Measurements from ENCODE around the gene GULP1. TPM values are rescaled to one million over a fixed set of nuclear protein-coding genes. Genes with fewer than 3 reads are reported as not detected.

Gene GULP1
- total and polyA plus RNA-seq, 10 donors, result 0.83 to 16.6 (median 6.6) TPM

GRCh38 chr2:188610050-188610444 lies 318.4 kb downstream of the GULP1 start:
- H3K4me3 ChIP-seq, result no peak overlapping the region
- H3K27me3 ChIP-seq (replicated peaks in 1 of 7), result no peaks in the 10 kb centered on the region
- no peak for DNase-seq
- intact Hi-C loops (cut with DNase I; ENCODE audit: low total_unique reads), result no loop called here
- H3K4me1 ChIP-seq, result no peaks in the 10 kb centered on the region
- peaks cover 0 to 21% (median 0%) of the 10 kb centered on the region in 8 donors for H3K9me3 ChIP-seq
- H3K36me3 ChIP-seq, result no peaks in the 10 kb centered on the region
- TF ChIP-seq, protein P1, sequence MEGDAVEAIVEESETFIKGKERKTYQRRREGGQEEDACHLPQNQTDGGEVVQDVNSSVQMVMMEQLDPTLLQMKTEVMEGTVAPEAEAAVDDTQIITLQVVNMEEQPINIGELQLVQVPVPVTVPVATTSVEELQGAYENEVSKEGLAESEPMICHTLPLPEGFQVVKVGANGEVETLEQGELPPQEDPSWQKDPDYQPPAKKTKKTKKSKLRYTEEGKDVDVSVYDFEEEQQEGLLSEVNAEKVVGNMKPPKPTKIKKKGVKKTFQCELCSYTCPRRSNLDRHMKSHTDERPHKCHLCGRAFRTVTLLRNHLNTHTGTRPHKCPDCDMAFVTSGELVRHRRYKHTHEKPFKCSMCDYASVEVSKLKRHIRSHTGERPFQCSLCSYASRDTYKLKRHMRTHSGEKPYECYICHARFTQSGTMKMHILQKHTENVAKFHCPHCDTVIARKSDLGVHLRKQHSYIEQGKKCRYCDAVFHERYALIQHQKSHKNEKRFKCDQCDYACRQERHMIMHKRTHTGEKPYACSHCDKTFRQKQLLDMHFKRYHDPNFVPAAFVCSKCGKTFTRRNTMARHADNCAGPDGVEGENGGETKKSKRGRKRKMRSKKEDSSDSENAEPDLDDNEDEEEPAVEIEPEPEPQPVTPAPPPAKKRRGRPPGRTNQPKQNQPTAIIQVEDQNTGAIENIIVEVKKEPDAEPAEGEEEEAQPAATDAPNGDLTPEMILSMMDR (IDR thresholded peaks at IDR 0.05 in 8 of 11, conservative IDR thresholded peaks at IDR 0.05 in 3 of 11), result no peak
- no peak for TF ChIP-seq POLR2AphosphoS5 (IDR thresholded peaks at IDR 0.05)
- TF ChIP-seq POLR2A (IDR thresholded peaks at IDR 0.05), result no peak
- WGBS, 5 donors, result 71 to 89% (median 83%) methylated on average over 2 of the region's 2 CpGs
- H3K27ac ChIP-seq, result no peak overlapping the region

DNA sequence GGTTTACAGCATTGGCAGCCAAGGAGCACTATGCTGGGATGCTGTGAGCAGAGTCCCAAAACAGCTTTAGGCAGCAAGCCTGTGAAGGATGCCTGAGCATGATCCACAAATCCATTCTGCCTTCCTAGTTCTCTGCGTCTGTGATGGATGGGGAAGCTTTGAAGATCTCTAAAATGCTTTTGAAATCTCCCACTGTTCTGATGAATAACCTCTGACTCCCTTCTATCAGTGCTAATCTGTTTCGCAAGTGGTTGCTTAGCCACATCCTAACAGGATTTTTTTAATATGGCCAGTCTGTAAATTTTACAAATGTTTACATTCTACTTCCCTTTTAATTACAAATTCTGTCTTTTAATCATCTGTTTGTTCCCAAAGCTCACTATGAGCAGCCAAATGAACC lies 319.2 kb downstream of the GULP1 start:
- Histone ChIP-seq H3K9me3 (peaks cover 0 to 17% (median 0%) of the 10 kb centered on the region in 8 donors), H3K27me3 (replicated peaks in 1 of 7) (no peaks in the 10 kb centered on the region), H3K36me3 (no peaks in the 10 kb centered on the region), H3K4me1 (no peaks in the 10 kb centered on the region), H3K27ac (no peak overlapping the region), H3K4me3 (no peak overlapping the region)
- intact Hi-C loops (cut with DNase I; ENCODE audit: low total_unique reads), result no loop called here
- DNase-seq, result no peak
- 54 to 73% (median 64%) methylated on average over 2 of the region's 2 CpGs for WGBS, 5 donors
- no peak for TF ChIP-seq POLR2AphosphoS5 (IDR thresholded peaks at IDR 0.05)

DNA sequence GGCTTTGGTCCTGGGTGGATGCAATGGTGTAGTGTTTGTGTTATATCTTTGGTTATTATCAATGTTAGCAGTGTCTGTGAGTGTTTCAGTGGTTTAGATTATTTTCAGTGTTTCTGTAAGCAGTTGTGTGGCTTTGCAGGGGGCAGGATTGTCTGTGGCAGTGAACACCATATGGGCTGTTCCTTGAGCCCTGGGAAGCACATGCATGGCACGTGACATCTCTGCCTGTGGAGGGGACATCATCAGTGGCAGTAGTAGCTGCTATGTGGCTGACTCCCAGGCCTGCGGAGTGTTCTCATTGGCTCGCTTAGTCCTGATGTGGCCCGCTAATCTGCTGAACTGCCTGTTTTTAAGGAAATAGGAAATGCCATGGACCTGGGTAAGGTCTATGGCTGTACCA lies 327.5 kb downstream of the GULP1 start:
- no peaks in the 10 kb centered on the region for H3K9me3 ChIP-seq
- H3K4me1 ChIP-seq, result no peaks in the 10 kb centered on the region
- WGBS, 5 donors, result 88 to 92% (median 89%) methylated on average over 3 to 4 of the region's 4 CpGs
- TF ChIP-seq, protein P1 (IDR thresholded peaks at IDR 0.05 in 8 of 11, conservative IDR thresholded peaks at IDR 0.05 in 3 of 11), result no peak
- no peak for TF ChIP-seq POLR2A (IDR thresholded peaks at IDR 0.05)
- no peak for TF ChIP-seq POLR2AphosphoS5 (IDR thresholded peaks at IDR 0.05)
- H3K27me3 ChIP-seq (replicated peaks in 1 of 7), result no peaks in the 10 kb centered on the region
- no peak overlapping the region for H3K4me3 ChIP-seq
- intact Hi-C loops (cut with DNase I; ENCODE audit: low total_unique reads), result no loop called here
- H3K27ac ChIP-seq, result no peak overlapping the region
- DNase-seq, result no peak
- no peaks in the 10 kb centered on the region for H3K36me3 ChIP-seq

GRCh38 chr2:188620916-188621315 lies 329.2 kb downstream of the GULP1 start:
- H3K36me3 ChIP-seq, result no peaks in the 10 kb centered on the region
- H3K4me1 ChIP-seq, result no peaks in the 10 kb centered on the region
- no peak for DNase-seq
- intact Hi-C loops (cut with DNase I; ENCODE audit: low total_unique reads), result no loop called here
- no peaks in the 10 kb centered on the region for H3K27me3 ChIP-seq (replicated peaks in 1 of 7)
- no peaks in the 10 kb centered on the region for H3K9me3 ChIP-seq
- 38 to 64% (median 50%) methylated on average over 3 of the region's 3 CpGs for WGBS, 5 donors
- no peak overlapping the region for H3K4me3 ChIP-seq
- no peak overlapping the region for H3K27ac ChIP-seq
- TF ChIP-seq, protein P1 (IDR thresholded peaks at IDR 0.05 in 8 of 11, conservative IDR thresholded peaks at IDR 0.05 in 3 of 11), result no peak
- no peak for TF ChIP-seq POLR2A (IDR thresholded peaks at IDR 0.05)
- no peak for TF ChIP-seq POLR2AphosphoS5 (IDR thresholded peaks at IDR 0.05)

Measured in spleen (tissue), 11 donors.